GM19025 (cell line): ENCODE results near the gene RTF2.
A peak's percentile ranks its signal among the peaks of the same experiment; 100 is the strongest.
"Not testable (repeated sequence)": the region's sequence is repeated elsewhere in the genome, so short reads cannot be mapped to it uniquely, and the experiment has no call there.

ENCODE experiments used
- ATAC-seq: cut with Tn5 transposase; IDR thresholded peaks from one replicate; pipeline ENCODE4 v1.9.1; 2021; ENCODE audit warnings: mild to moderate bottlenecking, low read depth, moderate library complexity; ENCODE audit not compliant: unreplicated experiment

RTF2 gene

GRCh38 chr20:56532946-56533345, 64.5 kb downstream of the RTF2 start, which contains the start of gene FAM209B:
Gene FAM209B (plus strand): TSS chr20:56533246. CDS start chr20:56533342, 96 bp downstream.
- not testable (repeated sequence) for ATAC-seq

GRCh38 chr20:56537997-56538396, 69.6 kb downstream of the RTF2 start:
- ATAC-seq: no peak

GRCh38 chr20:56540415-56540814, 72.0 kb downstream of the RTF2 start:
- ATAC-seq: no peak

GRCh38 chr20:56542489-56543030, 74.1 kb downstream of the RTF2 start:
- ATAC-seq: no peak

- ATAC-seq: no peak
These were observed 83.1 kb downstream of the RTF2 start for GRCh38 chr20:56551571-56551970.

- peak; percentile 34 for ATAC-seq
These were observed 84.6 kb downstream of the RTF2 start for GRCh38 chr20:56552911-56553629.

- ATAC-seq: peak; percentile 82
These were observed 86.4 kb downstream of the RTF2 start for GRCh38 chr20:56554869-56555268.

- no peak for ATAC-seq
These were observed 90.5 kb downstream of the RTF2 start for GRCh38 chr20:56558968-56559367.

- ATAC-seq: not testable (repeated sequence)
These were observed 96.1 kb downstream of the RTF2 start for GRCh38 chr20:56564526-56564925.

GRCh38 chr20:56565511-56565910, 97.1 kb downstream of the RTF2 start:
- no peak for ATAC-seq

- ATAC-seq: no peak
These were observed 98.2 kb downstream of the RTF2 start for GRCh38 chr20:56566621-56567020.
